GM21619 (cell line): Measurements from ENCODE around the gene CDK16.

Experiments
- ATAC-seq: cut with Tn5 transposase; IDR thresholded peaks from one replicate; pipeline ENCODE4 v1.9.1; 2021; ENCODE audit not compliant: unreplicated experiment

Gene CDK16

DNA sequence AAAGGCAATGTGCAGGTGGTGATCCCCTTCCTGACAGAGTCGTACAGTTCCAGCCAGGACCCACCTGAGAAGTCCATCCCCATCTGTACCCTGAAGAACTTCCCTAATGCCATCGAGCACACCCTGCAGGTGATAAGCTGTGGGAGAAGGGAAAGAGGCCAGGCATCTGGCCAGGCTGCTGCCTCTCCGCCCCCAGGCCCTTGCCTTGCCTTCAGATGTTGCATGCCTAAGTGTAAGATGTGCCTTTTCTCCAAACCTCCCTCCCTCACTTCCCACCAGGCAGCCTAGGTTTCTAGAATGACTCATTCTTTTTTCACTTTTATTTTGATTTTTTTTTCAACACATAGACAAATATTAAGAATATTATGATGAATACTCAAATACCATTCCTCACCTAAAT is 12.2 kb upstream of the CDK16 start:
- ATAC-seq, result no peak

DNA sequence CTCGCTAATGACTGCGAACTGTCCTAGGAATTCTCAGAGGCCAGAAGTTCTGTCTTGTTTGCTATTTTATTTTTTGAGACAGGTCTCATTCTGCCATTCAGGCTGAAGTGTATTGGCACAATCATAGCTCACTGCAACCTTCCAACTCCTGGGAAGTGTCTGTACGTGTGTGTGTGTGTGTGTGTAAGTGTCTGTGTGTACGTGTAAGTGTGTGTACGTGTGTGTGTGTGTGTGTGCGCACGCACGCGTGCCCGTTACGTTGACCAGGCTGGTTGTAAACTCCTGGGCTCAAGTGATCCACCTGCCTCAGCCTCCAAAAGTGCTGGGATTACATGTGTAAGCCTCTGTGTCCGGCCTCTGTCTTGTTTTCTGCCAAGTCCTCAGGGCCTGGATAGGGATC is 10.4 kb upstream of the CDK16 start:
- ATAC-seq, result no peak

DNA sequence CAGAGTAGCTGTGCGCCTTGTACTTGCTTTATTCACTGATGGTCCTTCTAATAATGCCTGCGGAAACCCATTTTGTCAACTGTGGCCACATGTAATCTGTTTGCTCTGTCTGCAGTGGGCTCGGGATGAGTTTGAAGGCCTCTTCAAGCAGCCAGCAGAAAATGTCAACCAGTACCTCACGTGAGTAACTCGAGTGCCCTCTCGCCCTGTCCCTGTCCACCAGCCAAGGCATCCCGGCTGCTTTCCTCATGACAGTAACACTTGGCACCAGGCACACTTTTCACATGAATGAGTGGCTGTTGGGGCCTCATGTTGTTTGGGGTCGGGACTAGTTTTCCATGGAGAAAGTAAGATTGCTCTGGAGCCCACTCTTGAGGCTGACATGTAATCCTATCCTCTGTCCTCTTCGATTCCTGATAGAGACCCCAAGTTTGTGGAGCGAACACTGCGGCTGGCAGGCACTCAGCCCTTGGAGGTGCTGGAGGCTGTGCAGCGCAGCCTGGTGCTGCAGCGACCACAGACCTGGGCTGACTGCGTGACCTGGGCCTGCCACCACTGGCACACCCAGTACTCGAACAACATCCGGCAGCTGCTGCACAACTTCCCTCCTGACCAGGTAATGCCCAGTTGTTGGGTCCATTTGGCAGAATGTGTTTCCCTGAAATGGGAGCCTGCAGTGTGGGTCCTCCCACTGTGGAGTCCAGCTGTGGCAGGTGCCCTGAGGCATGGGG is 8.8 kb upstream of the CDK16 start:
- no peak for ATAC-seq

DNA sequence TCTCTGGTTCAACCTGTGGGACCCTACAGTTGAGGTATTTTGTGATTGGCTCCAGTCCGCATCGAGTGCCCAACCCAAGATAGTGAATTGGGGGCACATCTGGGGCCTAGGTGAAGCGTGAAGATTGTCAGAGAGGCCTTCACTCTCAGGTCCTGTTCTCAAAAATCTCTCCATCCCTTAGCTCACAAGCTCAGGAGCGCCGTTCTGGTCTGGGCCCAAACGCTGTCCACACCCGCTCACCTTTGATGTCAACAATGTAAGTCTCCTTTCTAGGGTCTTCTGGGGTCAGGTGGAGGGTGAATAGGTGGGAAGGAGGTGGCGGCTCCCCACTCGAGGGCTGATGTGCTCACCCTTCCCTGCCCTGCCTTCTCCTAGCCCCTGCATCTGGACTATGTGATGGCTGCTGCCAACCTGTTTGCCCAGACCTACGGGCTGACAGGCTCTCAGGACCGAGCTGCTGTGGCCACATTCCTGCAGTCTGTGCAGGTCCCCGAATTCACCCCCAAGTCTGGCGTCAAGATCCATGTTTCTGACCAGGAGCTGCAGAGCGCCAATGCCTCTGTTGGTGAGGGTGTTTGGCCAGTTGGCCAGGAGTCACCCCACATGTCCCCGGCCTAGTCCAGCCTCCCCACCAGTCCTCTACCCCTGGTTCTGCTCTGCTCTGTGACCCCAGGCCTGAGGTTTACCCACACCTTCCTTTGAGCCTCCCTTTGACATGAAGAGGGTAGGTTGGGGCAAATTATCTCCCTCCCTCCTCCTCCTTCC is 7.6 kb upstream of the CDK16 start:
- ATAC-seq, result no peak

DNA sequence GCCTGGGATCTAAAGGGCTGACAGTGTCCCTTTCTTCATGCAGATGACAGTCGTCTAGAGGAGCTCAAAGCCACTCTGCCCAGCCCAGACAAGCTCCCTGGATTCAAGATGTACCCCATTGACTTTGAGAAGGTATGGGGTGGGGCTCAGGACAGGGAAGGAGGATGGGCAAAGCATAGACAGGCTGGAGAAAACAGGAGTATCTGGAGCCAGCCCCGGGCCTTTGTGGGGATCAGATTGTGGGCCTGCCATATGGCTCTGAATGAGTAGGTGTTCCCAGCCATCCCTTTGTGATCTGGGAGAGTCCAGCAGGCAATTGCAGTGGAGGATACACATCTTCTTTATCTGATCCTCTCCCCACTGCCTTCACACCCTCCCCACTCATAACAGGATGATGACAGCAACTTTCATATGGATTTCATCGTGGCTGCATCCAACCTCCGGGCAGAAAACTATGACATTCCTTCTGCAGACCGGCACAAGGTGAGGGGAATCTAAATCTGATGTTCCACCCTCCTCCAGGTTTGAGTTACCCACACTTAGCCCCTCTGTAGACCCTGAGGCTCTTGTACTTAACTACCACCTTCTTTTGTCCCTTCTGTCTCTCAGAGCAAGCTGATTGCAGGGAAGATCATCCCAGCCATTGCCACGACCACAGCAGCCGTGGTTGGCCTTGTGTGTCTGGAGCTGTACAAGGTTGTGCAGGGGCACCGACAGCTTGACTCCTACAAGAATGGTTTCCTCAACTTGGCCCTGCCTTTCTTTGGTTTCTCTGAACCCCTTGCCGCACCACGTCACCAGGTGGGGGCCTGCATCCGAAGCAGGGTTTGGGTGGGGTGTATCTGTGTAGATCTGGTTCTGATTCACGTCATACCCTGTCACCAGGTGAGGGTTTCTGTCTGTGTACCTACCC is 5.8 kb upstream of the CDK16 start:
- ATAC-seq, result no peak

DNA sequence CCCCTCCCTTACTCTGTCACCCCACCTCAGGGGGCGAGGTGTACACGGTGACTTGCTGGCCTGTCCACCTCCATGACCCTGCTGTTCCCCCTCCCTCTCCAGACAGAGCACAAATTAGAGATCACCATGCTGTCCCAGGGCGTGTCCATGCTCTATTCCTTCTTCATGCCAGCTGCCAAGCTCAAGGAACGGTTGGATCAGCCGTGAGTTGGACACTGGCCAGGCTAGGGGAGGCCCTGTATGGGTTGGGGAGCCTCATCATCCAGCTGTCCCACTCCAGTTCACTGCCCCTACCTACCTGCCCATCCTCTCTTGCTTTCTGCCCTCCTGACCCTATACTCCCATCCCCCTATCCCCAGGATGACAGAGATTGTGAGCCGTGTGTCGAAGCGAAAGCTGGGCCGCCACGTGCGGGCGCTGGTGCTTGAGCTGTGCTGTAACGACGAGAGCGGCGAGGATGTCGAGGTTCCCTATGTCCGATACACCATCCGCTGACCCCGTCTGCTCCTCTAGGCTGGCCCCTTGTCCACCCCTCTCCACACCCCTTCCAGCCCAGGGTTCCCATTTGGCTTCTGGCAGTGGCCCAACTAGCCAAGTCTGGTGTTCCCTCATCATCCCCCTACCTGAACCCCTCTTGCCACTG is 3.9 kb upstream of the CDK16 start:
- no peak for ATAC-seq

DNA sequence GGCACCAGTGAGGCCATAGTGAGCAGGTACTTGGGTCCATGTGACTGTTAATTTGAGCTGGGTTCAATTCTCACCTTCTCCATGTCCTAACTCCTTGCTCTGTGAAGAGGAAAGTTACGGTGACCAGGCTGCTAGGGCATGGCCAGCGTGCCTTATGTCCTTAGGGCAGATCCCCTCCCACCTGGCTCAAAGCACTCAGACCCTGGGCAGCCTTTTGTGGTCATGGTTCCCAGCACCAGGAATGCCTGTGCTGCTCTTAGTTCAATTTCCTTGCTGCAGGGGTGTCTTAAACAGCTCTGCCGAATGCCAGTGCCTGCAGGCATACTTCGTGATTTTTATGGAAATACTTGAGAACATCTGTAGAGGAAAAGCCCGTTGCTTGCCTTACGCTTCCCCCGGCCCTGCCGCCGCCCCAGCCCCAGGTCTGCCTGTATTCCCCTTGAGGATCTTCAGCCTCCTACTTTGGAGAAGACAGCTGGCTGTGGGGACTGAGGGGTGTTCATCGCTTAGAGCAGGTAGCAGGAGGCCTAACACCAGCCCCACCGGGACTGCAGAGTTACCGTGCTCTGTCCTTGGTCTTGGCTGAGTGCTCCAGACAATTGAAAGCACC is 3.1 kb upstream of the CDK16 start:
- no peak for ATAC-seq

DNA sequence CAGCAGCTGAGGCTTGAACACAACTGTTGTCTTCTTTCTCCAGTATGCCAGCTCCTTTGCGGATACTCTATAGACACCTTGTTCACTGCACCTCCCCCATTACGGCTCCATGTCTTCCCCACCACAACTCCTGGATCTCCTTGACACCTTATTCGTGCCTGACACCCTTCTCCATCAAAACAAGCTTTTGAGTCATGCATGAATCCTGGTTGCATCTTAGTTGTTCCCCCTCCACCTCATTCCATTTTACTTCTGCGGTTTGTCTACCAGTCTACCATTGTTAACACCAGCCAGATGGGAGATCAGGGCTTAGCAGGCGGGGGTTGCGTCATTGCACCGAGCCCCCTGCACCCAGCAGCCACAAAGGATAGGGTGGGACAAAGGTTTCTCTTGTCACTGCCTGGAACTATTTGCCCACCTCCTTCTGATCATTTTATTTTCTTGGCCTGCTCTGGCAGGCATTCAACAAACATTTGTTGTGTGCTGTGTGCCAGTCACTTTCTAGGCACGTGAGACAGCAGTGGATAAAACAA is 2.0 kb upstream of the CDK16 start:
- ATAC-seq, result no peak

DNA sequence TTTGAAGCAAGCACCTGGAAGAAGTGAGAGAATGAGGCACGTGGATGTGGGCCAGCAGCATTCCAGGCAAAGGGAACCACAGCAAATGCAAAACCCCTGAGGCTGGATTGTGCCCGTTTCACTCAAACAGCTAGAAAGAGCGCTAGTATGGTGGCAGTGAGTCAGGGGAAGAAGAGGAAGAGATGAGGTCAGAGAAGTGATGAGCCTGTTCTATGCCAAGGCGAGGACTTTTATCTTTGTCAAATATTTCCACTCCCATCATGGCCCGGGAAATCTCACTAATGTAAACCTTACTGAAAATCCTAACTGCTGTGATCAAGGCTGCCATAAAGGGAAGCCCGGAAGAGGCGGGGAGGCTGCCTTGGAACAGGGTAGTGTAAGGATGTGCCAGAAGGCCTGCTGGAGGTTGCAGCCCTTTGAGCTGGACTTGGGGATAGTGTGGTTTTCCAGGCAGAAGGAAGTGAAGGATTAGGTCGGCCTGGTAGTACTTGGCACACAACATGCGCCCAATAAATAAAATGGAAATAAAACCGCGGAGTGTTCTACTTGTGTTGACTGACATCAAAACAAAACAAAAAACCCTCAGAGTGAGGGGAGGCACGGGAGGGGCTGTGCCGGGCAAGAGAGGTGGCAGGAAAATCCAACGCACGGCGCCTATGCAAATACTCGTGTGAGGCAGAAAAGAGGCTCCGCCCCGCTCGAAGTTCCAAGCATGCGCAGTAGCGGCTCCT is 1.2 kb upstream of the CDK16 start:
- no peak for ATAC-seq

DNA sequence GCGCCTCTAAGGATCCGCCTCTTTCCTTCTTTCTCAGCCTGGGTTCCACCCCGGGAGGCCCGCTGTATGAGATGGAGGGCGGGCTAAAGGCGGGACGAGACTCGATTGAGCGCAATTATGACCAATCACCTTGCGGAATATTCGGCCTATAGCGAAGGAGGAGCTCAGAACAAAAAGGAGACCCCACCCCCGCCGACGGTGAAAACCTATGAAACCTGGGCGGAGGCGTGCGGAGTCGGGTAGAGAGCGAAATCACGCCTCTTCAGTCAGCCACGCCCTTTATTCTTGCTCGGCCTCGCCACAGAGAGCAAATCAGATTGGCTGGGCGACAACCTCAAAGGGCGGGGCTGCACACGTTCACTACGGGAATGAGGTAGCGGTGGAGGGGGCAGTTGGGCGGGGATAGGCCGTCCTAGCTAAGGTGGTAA is 615 bp upstream of the CDK16 start:
- ATAC-seq, result peak; percentile 83

DNA sequence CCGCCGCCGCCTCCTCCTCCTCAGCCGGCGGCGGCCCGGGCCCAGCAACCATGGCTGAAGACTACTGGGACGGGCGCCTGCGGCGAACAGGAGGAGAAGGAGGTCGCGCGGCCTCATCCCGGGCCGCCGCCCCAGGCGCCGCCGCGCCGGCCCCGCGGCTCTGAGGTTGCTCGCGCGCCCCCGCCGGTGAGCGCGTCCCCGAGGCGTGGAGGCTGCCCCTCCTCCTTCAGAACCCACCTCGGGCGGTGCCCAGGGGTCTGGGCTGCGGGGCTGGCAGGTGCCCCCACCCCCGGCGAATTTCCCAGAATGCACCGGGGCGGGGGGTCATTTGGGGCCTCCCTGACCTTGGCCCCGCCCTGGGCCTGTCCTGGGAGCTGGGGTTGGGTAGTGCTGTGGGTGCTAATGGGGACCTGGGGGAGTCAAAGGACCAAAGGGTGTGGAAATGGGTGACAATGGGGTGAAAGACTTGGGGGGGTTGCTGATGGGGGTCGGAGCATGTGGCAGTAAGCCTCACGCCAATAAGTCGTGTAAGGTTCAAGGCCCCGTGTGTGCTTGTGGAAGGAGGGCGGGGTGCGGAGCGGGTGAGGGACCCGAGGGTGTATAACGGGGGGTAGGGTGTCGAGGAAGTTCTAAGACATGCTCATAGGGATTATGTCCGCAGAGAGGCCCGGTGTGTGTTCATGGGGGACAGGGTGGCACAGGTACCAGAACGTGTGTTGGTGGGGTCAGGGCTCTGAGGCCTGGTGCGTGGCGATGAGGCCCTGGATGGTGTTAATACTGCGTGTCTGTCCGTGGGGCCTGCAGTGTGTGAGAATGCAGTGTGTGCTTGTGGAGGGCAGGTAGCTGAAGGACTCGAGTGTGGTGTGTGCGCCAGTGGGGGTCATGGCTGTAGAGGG is 687 bp downstream of the CDK16 start:
- no peak for ATAC-seq

DNA sequence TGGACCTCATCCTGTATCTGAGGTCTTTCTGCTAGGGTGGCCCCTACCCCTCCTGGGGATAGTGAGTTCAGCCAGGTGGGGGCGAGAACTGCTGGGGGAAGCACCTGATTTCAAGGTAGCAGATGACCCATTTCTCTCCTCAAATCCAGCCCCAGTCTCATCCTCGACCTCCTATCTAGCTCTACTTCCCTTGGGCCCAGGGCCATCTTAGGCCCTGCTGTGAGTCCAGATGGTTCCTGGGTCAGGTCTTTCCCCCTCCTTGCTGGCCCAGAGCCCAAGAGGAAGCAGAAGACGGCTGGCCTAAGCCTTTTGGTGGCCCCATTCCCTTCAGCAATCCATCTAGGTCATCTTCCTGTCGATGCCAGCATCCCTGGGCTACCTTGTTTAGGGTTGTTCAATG is 3.3 kb downstream of the CDK16 start:
- no peak for ATAC-seq

DNA sequence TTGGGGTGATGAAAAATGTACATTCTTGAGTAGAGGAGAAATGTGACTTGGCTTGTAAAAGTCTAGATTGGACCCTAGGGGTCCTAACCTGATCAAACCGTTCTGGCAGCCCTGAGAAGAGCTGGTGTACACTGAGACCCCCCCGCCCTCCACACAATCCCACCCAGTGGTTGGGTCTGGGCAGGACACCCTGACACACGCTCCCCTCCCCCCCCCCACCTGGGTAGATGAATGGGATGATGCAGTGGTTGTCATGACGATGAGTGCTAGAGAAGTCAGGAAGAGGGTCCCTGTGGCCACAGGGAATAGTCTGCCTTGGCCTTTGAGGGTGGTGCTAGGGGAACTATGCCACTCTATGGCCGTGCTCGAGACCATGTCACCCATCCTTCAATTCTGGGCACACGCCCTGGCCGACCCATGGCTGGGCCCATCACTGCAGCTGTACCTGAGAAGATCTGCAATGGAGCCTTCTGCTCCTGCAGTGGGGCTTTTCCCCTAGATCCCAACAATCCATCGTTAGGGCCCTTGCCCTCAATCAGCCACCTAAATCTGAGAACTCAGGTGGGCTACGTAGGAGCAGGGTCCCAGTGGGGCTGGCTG is 4.4 kb downstream of the CDK16 start:
- ATAC-seq, result no peak

DNA sequence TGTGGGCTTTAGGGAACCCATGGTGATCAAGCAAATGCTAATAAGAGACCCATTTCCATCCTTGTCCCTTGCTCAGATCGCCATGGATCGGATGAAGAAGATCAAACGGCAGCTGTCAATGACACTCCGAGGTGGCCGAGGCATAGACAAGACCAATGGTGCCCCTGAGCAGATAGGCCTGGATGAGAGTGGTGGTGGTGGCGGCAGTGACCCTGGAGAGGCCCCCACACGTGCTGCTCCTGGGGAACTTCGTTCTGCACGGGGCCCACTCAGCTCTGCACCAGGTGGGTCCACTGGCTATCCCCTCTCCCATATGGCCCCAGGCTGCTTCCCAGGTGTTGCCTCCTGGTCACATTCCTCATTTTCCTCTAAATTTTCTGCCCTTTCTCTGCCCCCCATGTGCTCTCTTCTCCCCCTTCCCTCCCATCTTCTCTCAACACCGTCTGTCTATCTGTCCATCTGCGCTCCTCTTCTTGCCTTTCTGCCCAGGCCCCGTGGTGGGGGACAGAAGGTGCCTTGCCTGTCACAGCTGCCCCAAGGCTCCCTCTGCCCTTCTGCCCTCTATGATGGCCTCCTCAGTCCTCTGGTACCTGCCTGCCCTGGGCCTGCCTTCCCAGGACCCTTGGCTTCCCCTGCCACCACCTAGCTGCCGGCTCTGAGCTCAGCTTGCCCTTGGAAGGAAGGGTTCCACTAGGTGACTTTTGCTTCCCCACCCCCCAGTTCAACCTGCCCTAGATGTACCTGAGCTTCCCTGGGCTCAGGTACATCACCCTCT is 5.2 kb downstream of the CDK16 start:
- ATAC-seq, result no peak

DNA sequence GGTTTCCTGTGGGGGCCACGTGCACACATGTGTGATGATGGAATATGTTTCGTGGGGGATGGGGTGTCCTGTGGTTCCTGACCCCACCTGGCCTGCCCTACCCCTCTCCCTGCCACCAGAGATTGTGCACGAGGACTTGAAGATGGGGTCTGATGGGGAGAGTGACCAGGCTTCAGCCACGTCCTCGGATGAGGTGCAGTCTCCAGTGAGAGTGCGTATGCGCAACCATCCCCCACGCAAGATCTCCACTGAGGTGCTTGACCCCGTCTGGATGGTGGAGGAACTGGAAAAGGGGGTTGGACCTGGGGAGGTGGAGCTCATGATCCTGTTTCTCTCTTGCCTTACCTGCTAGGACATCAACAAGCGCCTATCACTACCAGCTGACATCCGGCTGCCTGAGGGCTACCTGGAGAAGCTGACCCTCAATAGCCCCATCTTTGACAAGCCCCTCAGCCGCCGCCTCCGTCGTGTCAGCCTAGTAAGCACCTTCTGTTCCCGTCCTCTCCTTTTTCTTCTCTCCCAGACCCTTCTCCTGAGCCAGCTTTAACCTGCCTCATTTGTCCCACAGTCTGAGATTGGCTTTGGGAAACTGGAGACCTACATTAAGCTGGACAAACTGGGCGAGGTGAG is 5.9 kb downstream of the CDK16 start:
- ATAC-seq, result no peak

DNA sequence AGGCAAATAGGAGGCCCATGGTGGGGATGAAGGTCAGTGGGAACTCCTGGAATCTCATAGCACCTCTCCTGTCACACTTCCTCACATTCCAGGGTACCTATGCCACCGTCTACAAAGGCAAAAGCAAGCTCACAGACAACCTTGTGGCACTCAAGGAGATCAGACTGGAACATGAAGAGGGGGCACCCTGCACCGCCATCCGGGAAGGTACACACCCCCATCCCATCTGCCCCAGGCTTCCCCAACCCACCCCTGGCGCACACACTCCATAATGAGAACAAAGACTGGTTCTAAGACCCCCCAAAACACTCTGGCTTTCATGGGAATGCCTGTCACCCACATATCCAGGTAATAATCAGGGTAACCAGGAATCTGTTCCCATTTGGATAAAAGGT is 6.4 kb downstream of the CDK16 start:
- no peak for ATAC-seq

DNA sequence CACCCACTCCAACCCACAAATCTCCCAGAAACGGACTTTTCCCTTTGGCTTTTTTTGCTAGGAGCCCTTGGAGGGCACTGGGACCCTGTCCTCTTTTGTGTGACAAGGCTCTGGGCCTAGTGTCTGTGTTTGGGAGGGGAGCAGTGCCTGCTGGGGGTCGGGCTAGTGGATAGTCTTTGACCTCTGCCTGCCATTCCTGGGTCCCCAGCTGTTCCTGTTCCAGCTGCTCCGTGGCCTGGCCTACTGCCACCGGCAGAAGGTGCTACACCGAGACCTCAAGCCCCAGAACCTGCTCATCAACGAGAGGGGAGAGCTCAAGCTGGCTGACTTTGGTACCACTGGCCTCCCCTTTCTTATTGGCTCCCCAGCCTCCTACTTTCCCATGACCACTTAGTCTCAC is 7.6 kb downstream of the CDK16 start:
- ATAC-seq, result no peak
